Panc1 (cell line): ENCODE data around the gene TRIO.

Experiments used
- CTCF ChIP-seq: fragments of 450-650 bp; IDR thresholded peaks from 2 replicates; pipeline ENCODE4 v1.5.1; 2017; ENCODE audit warnings: mild to moderate bottlenecking
- REST ChIP-seq, 2 experiments: IDR thresholded peaks; 2 replicates each; pipeline ENCODE4 v1.6.1; 2011 to 2012; ENCODE audit warnings: low read depth in 2 of 2, control low read depth in 1 of 2, low read length in 1 of 2, mild to moderate bottlenecking in 1 of 2, moderate library complexity in 1 of 2; ENCODE audit not compliant: insufficient read depth in 1 of 2

DNA sequence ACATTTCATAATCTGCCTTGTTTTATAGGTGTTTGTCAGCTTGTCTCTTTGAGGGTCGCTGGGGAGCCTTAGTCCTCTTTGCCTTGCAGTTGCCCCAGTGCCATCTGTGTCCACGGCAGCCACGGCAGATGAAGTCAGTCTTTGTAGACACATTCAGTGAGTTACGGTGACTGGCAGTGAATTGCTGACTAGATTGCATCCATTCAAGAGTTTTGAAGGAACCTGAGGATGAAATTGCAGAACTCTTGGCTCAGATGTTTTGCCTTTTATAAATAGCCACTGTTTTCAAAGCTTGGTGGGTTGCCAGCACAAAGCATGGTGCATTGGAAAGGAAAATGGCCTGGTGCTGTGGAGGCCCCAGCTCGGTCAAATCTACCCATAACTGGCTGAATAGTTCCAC, 125.6 kb downstream of the TRIO start:
- TF ChIP-seq CTCF (no peak), REST (IDR thresholded peaks at IDR 0.05; ENCODE audit: insufficient read depth in 1 of 2, low read depth in 2 of 2, low read length in 1 of 2) (no peak)
